Measurements from ENCODE around the gene RREB1. TPM values are rescaled to one million over a fixed set of nuclear protein-coding genes. Genes with fewer than 3 reads are reported as not detected.

Gene RREB1
- total RNA-seq, 1 donor from 2014 or later, result 12.7 TPM

- H3K4me1 Mint-ChIP-seq (ENCODE audit: low read depth), result peaks cover 14% of the 10 kb centered on the region
- peaks cover 35% of the 10 kb centered on the region for H3K27me3 Mint-ChIP-seq (ENCODE audit: insufficient read depth)
- H3K4me3 Mint-ChIP-seq, result no peak overlapping the region
- H3K9me3 Mint-ChIP-seq, result no peaks in the 10 kb centered on the region
- no peak overlapping the region for H3K27ac Mint-ChIP-seq
- H3K36me3 Mint-ChIP-seq (ENCODE audit: low read depth), result peaks cover 2% of the 10 kb centered on the region
- no peak for DNase-seq (ENCODE audit: low spot score)
- intact Hi-C loops (cut with micrococcal nuclease), result loop anchor here (5.0 kb wide), 2 partner anchors 427 to 593 kb away; no protein-coding TSS in a partner anchor
Observed at GRCh38 chr6:7104752-7105151, 3.0 kb upstream of the RREB1 start.

- Mint-ChIP-seq H3K36me3 (ENCODE audit: low read depth) (peaks cover 7% of the 10 kb centered on the region), H3K4me1 (ENCODE audit: low read depth) (peaks cover 28% of the 10 kb centered on the region), H3K27ac (peak overlapping the region; percentile 90), H3K4me3 (peak overlapping the region; percentile 85), H3K27me3 (ENCODE audit: insufficient read depth) (peaks cover 27% of the 10 kb centered on the region), H3K9me3 (no peaks in the 10 kb centered on the region)
- no peak for DNase-seq (ENCODE audit: low spot score)
- intact Hi-C loops (cut with micrococcal nuclease), result loop anchor here (2.0 to 5.0 kb wide), 5 partner anchors 137 to 591 kb away; partner anchors contain the start of gene SSR1
Observed at GRCh38 chr6:7106215-7106751, 1.5 kb upstream of the RREB1 start.

GRCh38 chr6:7106752-7107577 is 796 bp upstream of the RREB1 start:
- peak overlapping the region; percentile 90 for H3K27ac Mint-ChIP-seq
- no peaks in the 10 kb centered on the region for H3K9me3 Mint-ChIP-seq
- peak overlapping the region; percentile 85 for H3K4me3 Mint-ChIP-seq
- DNase-seq (ENCODE audit: low spot score), result peak; percentile 31
- peaks cover 7% of the 10 kb centered on the region for H3K36me3 Mint-ChIP-seq (ENCODE audit: low read depth)
- intact Hi-C loops (cut with micrococcal nuclease), result loop anchor here (1.0 to 5.0 kb wide), 9 partner anchors 20 to 590 kb away; partner anchors contain the start of gene SSR1
- H3K27me3 Mint-ChIP-seq (ENCODE audit: insufficient read depth), result peaks cover 20% of the 10 kb centered on the region
- H3K4me1 Mint-ChIP-seq (ENCODE audit: low read depth), result peaks cover 33% of the 10 kb centered on the region

- peaks cover 25% of the 10 kb centered on the region for H3K27me3 Mint-ChIP-seq (ENCODE audit: insufficient read depth)
- no peaks in the 10 kb centered on the region for H3K9me3 Mint-ChIP-seq
- H3K4me3 Mint-ChIP-seq, result peak overlapping the region; percentile 96
- peak overlapping the region; percentile 92 for H3K27ac Mint-ChIP-seq
- H3K36me3 Mint-ChIP-seq (ENCODE audit: low read depth), result peaks cover 12% of the 10 kb centered on the region
- intact Hi-C loops (cut with micrococcal nuclease), result loop anchor here (5.0 kb wide), 2 partner anchors 431 to 589 kb away; no protein-coding TSS in a partner anchor
- peak; percentile 32 for DNase-seq (ENCODE audit: low spot score)
- peaks cover 46% of the 10 kb centered on the region for H3K4me1 Mint-ChIP-seq (ENCODE audit: low read depth)
Observed at GRCh38 chr6:7108196-7108963, 619 bp downstream of the RREB1 start.

- H3K27me3 Mint-ChIP-seq (ENCODE audit: insufficient read depth), result peaks cover 24% of the 10 kb centered on the region
- peaks cover 12% of the 10 kb centered on the region for H3K36me3 Mint-ChIP-seq (ENCODE audit: low read depth)
- no peak for DNase-seq (ENCODE audit: low spot score)
- no peaks in the 10 kb centered on the region for H3K9me3 Mint-ChIP-seq
- H3K4me1 Mint-ChIP-seq (ENCODE audit: low read depth), result peaks cover 46% of the 10 kb centered on the region
- intact Hi-C loops (cut with micrococcal nuclease), result loop anchor here (1.0 to 5.0 kb wide), 4 partner anchors 28 to 588 kb away; no protein-coding TSS in a partner anchor
- H3K27ac Mint-ChIP-seq, result peak overlapping the region; percentile 73
- peak overlapping the region; percentile 93 for H3K4me3 Mint-ChIP-seq
Observed at GRCh38 chr6:7108964-7109836, 1.4 kb downstream of the RREB1 start.

GRCh38 chr6:7110092-7110792 is 2.5 kb downstream of the RREB1 start:
- peak overlapping the region; percentile 93 for H3K4me3 Mint-ChIP-seq
- H3K36me3 Mint-ChIP-seq (ENCODE audit: low read depth), result peaks cover 12% of the 10 kb centered on the region
- DNase-seq (ENCODE audit: low spot score), result no peak
- intact Hi-C loops (cut with micrococcal nuclease), result no loop called here
- H3K27me3 Mint-ChIP-seq (ENCODE audit: insufficient read depth), result peaks cover 17% of the 10 kb centered on the region
- peak overlapping the region; percentile 73 for H3K27ac Mint-ChIP-seq
- no peaks in the 10 kb centered on the region for H3K9me3 Mint-ChIP-seq
- H3K4me1 Mint-ChIP-seq (ENCODE audit: low read depth), result peaks cover 51% of the 10 kb centered on the region

GRCh38 chr6:7111095-7111690 is 3.4 kb downstream of the RREB1 start:
- intact Hi-C loops (cut with micrococcal nuclease), result no loop called here
- Mint-ChIP-seq H3K4me1 (ENCODE audit: low read depth) (peaks cover 58% of the 10 kb centered on the region), H3K27ac (no peak overlapping the region), H3K36me3 (ENCODE audit: low read depth) (peaks cover 12% of the 10 kb centered on the region), H3K27me3 (ENCODE audit: insufficient read depth) (peaks cover 12% of the 10 kb centered on the region), H3K9me3 (no peaks in the 10 kb centered on the region), H3K4me3 (no peak overlapping the region)
- no peak for DNase-seq (ENCODE audit: low spot score)

- Mint-ChIP-seq H3K36me3 (ENCODE audit: low read depth) (peaks cover 12% of the 10 kb centered on the region), H3K9me3 (no peaks in the 10 kb centered on the region), H3K4me1 (ENCODE audit: low read depth) (peaks cover 53% of the 10 kb centered on the region), H3K4me3 (peak overlapping the region; percentile 62), H3K27me3 (ENCODE audit: insufficient read depth) (peaks cover 9% of the 10 kb centered on the region), H3K27ac (no peak overlapping the region)
- DNase-seq (ENCODE audit: low spot score), result no peak
- intact Hi-C loops (cut with micrococcal nuclease), result no loop called here
Observed at GRCh38 chr6:7112171-7112570, 4.4 kb downstream of the RREB1 start.

- no peaks in the 10 kb centered on the region for H3K9me3 Mint-ChIP-seq
- H3K27ac Mint-ChIP-seq, result peak overlapping the region; percentile 24
- peaks cover 9% of the 10 kb centered on the region for H3K27me3 Mint-ChIP-seq (ENCODE audit: insufficient read depth)
- intact Hi-C loops (cut with micrococcal nuclease), result no loop called here
- H3K4me1 Mint-ChIP-seq (ENCODE audit: low read depth), result peaks cover 53% of the 10 kb centered on the region
- H3K4me3 Mint-ChIP-seq, result peak overlapping the region; percentile 62
- H3K36me3 Mint-ChIP-seq (ENCODE audit: low read depth), result peaks cover 12% of the 10 kb centered on the region
- DNase-seq (ENCODE audit: low spot score), result peak; percentile 17
Observed at GRCh38 chr6:7112741-7113313, 5.1 kb downstream of the RREB1 start.

GRCh38 chr6:7114744-7115458 is 7.1 kb downstream of the RREB1 start:
- Mint-ChIP-seq H3K4me1 (ENCODE audit: low read depth) (peaks cover 54% of the 10 kb centered on the region), H3K4me3 (no peak overlapping the region), H3K27me3 (ENCODE audit: insufficient read depth) (peaks cover 9% of the 10 kb centered on the region), H3K36me3 (ENCODE audit: low read depth) (peaks cover 17% of the 10 kb centered on the region), H3K27ac (no peak overlapping the region), H3K9me3 (no peaks in the 10 kb centered on the region)
- DNase-seq (ENCODE audit: low spot score), result no peak
- intact Hi-C loops (cut with micrococcal nuclease), result no loop called here
